NT2/D1 (cell line): ENCODE results near the gene REEP5.

Experiments
- SUZ12 ChIP-seq: IDR thresholded peaks from 2 replicates; pipeline ENCODE4 v1.6.1; 2011; ENCODE audit not compliant: insufficient read length, insufficient read depth; ENCODE audit errors: extremely low read depth
- YY1 ChIP-seq: IDR thresholded peaks from 2 replicates; pipeline ENCODE4 v1.6.1; 2011; ENCODE audit not compliant: insufficient read length, insufficient read depth
- ZNF274 ChIP-seq: IDR thresholded peaks from 2 replicates; pipeline ENCODE4 v1.6.1; 2011; ENCODE audit warnings: mild to moderate bottlenecking, low read depth, low read length

GRCh38 chr5:112908854-112909253 lies 13.2 kb downstream of the REEP5 start:
- no peak for TF ChIP-seq ZNF274
- TF ChIP-seq YY1, result no peak
- no peak for TF ChIP-seq SUZ12
